Peyer's patch (tissue), 4 donors: ENCODE data around the gene CHTF18.

ENCODE experiments used
- POLR2A ChIP-seq, 2 donors: fragments of 450-650 bp; IDR thresholded peaks; one replicate each; pipeline ENCODE4 v1.5.1; 2017; ENCODE audit warnings: antibody characterized with exemption in 2 of 2, mild to moderate bottlenecking in 2 of 2, moderate library complexity in 2 of 2
- TF ChIP-seq, protein P1 (sequence below), 6 experiments: fragments of 450-650 bp in 4 of 6; fragments of 200-600 bp in 2 of 6; sonication (generic) in 1 of 6; IDR thresholded peaks; one replicate each; pipeline ENCODE4 v1.5.1; 2017 to 2019; ENCODE audit warnings: antibody characterized with exemption in 6 of 6, mild to moderate bottlenecking in 3 of 6, moderate library complexity in 1 of 6

DNA sequence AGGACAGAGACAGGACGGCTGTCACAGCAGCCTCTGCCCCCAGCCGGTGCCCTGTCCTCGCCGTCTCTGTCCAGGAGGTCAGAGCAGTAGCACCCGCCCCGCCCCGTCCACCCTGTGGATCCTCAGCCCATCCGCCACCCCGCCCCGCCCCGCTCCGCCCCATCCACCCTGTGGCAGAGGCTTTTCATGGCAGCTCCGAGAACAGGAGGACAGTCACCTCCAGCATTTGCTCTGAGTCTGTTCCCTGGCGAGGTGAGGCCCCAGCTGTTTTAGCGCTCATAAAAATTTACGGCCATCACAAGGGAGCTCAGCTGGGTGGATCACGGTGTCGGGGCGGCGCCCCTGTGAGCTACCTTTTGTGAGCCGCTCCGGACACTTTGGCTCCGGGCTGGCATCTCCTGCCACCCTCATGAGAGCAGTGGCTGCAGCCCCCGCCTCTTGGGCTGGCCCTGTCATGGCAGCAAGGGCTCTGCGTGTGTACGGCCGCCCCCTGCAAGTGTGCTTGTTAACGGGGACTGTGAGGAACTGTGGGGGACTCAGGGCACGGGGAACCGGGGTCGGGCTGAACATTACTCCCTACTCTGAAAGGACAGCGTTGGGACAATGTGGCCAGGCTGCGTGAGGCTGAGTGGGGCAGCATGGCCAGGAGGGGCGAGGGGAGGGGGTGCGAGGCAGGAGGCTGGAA, 44.4 kb downstream of the CHTF18 start:
- no peak for TF ChIP-seq POLR2A (IDR thresholded peaks at IDR 0.05)
- TF ChIP-seq, protein P1, sequence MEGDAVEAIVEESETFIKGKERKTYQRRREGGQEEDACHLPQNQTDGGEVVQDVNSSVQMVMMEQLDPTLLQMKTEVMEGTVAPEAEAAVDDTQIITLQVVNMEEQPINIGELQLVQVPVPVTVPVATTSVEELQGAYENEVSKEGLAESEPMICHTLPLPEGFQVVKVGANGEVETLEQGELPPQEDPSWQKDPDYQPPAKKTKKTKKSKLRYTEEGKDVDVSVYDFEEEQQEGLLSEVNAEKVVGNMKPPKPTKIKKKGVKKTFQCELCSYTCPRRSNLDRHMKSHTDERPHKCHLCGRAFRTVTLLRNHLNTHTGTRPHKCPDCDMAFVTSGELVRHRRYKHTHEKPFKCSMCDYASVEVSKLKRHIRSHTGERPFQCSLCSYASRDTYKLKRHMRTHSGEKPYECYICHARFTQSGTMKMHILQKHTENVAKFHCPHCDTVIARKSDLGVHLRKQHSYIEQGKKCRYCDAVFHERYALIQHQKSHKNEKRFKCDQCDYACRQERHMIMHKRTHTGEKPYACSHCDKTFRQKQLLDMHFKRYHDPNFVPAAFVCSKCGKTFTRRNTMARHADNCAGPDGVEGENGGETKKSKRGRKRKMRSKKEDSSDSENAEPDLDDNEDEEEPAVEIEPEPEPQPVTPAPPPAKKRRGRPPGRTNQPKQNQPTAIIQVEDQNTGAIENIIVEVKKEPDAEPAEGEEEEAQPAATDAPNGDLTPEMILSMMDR (IDR thresholded peaks at IDR 0.05) = no peak
